Measurements from ENCODE around the gene S100A10.

S100A10 gene

GRCh38 chr1:151993734-151994496, at the start of gene S100A10:
Gene S100A10, minus strand, starts transcription at chr1:151993859. Its CDS starts 7,629 bp downstream, at chr1:151986230.
- peak; percentile 79 for DNase-seq

- no peak for DNase-seq
These were observed 48.4 kb upstream of the S100A10 start for GRCh38 chr1:152042030-152042429.

- no peak for DNase-seq
These were observed 46.2 kb upstream of the S100A10 start for GRCh38 chr1:152039886-152040285.

GRCh38 chr1:152039461-152039860, 45.8 kb upstream of the S100A10 start:
- no peak for DNase-seq

- no peak for DNase-seq
These were observed 45.2 kb upstream of the S100A10 start for GRCh38 chr1:152038871-152039270.

- DNase-seq = peak; percentile 87
These were observed 42.9 kb upstream of the S100A10 start, which contains the start of gene S100A11 for GRCh38 chr1:152036267-152037216. Gene S100A11, minus strand, starts transcription at chr1:152037004. Its CDS starts 89 bp downstream, at chr1:152036915.

GRCh38 chr1:152035539-152036266, 42.0 kb upstream of the S100A10 start:
- DNase-seq = peak; percentile 59

- peak; percentile 90 for DNase-seq
These were observed 41.2 kb upstream of the S100A10 start for GRCh38 chr1:152034654-152035538.

- no peak for DNase-seq
These were observed 40.6 kb upstream of the S100A10 start for GRCh38 chr1:152034324-152034653.

GRCh38 chr1:152029929-152030211, 36.2 kb upstream of the S100A10 start:
- DNase-seq = no peak

GRCh38 chr1:152029144-152029928, 35.7 kb upstream of the S100A10 start:
- no peak for DNase-seq

- DNase-seq = no peak
These were observed 33.2 kb upstream of the S100A10 start for GRCh38 chr1:152026895-152027294.

- DNase-seq = peak; percentile 45
These were observed 30.6 kb upstream of the S100A10 start for GRCh38 chr1:152024223-152024622.

GRCh38 chr1:152023221-152023620, 29.6 kb upstream of the S100A10 start:
- no peak for DNase-seq

- no peak for DNase-seq
These were observed 28.8 kb upstream of the S100A10 start for GRCh38 chr1:152022474-152022873.

GRCh38 chr1:152021569-152021968, 27.9 kb upstream of the S100A10 start:
- no peak for DNase-seq

- DNase-seq = no peak
These were observed 27.2 kb upstream of the S100A10 start for GRCh38 chr1:152020849-152021248.

GRCh38 chr1:152018537-152018936, 24.9 kb upstream of the S100A10 start:
- DNase-seq = peak; percentile 38

GRCh38 chr1:152015766-152016165, 22.1 kb upstream of the S100A10 start:
- no peak for DNase-seq

- DNase-seq = no peak
These were observed 21.3 kb upstream of the S100A10 start for GRCh38 chr1:152014943-152015342.

GRCh38 chr1:152013664-152014237, 20.1 kb upstream of the S100A10 start:
- DNase-seq = peak; percentile 50

Measured in NCI-H69 (cell line).